ENCODE measurements around the gene CSGALNACT2. TPM values are rescaled to one million over a fixed set of nuclear protein-coding genes. Genes with fewer than 3 reads are reported as not detected.

Gene CSGALNACT2
- total RNA-seq, 1 experiment from 2014 or later: 6.7 TPM

- peak in 1 of 2 experiments; percentile 32 for DNase-seq (ENCODE audit: low read depth in 1 of 2, low spot score in 2 of 2)
- Histone ChIP-seq H3K9me3 (replicated peaks) (no peaks in the 10 kb centered on the region), H3K4me3 (no peak overlapping the region), H3K4me1 (replicated peaks) (no peaks in the 10 kb centered on the region), H3K27me3 (replicated peaks) (no peaks in the 10 kb centered on the region), H3K36me3 (no peaks in the 10 kb centered on the region), H3K27ac (no peak overlapping the region)
Observed at GRCh38 chr10:43204042-43204942, 66.0 kb downstream of the CSGALNACT2 start.

DNA sequence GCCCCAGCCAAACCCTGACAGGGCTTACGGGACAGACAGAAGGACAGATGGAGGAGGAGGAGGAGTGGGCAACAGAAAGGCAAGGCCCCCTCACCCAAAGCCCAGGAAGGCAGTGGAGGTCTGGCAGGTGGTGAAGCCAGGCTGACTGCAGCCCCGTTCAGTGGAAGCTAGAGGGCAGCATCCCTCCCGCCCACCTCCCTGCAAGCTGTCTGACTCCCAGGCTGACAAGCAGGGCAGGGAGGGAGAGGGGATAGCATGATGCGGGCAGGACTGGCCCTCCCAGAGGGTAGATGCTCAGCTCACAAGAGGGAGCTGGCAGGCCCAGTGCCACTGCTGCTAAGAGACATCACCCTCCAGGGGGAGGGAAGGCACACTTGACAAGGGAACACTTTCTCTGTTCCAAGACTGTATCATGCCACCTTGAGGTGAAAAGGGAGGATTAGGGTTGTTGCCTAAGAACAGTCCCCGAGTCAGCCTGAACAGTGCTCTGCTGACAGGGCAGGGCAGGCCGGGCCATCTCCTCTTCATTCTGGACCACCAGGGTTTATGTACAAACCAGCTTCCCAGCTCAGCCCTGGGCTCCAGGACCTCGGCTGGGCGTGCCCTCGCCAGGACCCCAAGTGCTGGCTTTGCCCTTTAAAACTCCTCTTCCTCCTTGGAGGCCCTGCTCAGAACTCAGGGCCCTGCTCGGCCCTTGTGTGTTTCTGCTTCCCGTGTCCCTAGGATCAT is 66.9 kb downstream of the CSGALNACT2 start:
- Histone ChIP-seq H3K4me1 (replicated peaks) (no peaks in the 10 kb centered on the region), H3K27me3 (replicated peaks) (no peaks in the 10 kb centered on the region), H3K4me3 (no peak overlapping the region), H3K36me3 (no peaks in the 10 kb centered on the region), H3K9me3 (replicated peaks) (no peaks in the 10 kb centered on the region), H3K27ac (no peak overlapping the region)
- DNase-seq (ENCODE audit: low read depth in 1 of 2, low spot score in 2 of 2): peak; percentile 42 to 59

GRCh38 chr10:43205681-43206390 is 67.6 kb downstream of the CSGALNACT2 start:
- no peak overlapping the region for H3K27ac ChIP-seq
- no peaks in the 10 kb centered on the region for H3K36me3 ChIP-seq
- H3K9me3 ChIP-seq (replicated peaks): no peaks in the 10 kb centered on the region
- peak in 1 of 2 experiments; percentile 35 for DNase-seq (ENCODE audit: low read depth in 1 of 2, low spot score in 2 of 2)
- H3K27me3 ChIP-seq (replicated peaks): no peaks in the 10 kb centered on the region
- no peak overlapping the region for H3K4me3 ChIP-seq
- no peaks in the 10 kb centered on the region for H3K4me1 ChIP-seq (replicated peaks)

- Histone ChIP-seq H3K9me3 (replicated peaks) (no peaks in the 10 kb centered on the region), H3K4me3 (no peak overlapping the region), H3K27me3 (replicated peaks) (no peaks in the 10 kb centered on the region), H3K4me1 (replicated peaks) (no peaks in the 10 kb centered on the region), H3K36me3 (no peaks in the 10 kb centered on the region), H3K27ac (no peak overlapping the region)
- peak in 1 of 2 experiments; percentile 36 for DNase-seq (ENCODE audit: low read depth in 1 of 2, low spot score in 2 of 2)
Observed at GRCh38 chr10:43206391-43207235, 68.4 kb downstream of the CSGALNACT2 start.

DNA sequence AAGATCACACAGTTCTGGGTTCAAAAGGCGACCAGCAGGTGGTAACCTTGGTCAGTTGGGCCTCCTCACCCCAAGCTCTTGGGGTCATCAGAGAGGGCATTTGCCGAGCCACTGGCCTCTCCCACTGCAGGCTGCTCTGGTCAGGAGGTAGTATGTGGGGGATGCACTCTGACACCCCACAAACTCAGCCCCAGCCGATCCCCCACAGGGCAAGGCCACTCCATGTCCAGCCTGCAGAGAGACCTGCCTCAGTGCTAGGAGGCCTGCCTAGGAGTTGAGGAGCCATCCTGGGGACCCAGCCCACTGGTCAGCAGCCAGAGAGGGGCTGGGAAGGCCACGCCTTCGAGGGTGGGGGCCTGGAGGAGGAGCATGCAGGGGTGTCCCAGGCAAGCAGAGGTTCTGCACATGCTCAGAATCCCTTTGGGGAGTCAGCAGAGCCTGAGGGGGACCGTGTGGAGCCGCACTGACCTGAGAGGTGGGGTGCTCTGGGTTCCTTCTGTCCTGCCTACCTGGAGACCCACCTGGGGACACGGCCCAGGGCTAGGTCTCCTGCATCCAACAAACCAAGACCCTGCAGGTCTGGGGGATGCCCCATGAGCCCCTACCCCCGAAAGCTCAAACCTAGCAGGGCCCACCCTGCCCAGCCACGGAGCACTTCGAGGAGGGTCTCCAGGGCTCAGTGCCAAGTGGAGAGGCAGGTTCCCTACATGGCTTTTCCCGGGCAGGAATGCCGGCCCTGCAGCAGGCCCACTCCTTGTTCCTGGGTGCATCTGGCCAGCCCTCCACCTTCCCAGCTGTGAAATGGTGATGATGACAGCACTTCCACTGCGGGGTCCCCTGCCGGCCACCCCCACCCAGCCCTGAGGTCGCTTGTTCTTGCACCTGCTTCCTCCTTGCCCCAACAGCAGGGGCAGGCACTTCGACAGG is 70.2 kb downstream of the CSGALNACT2 start:
- Histone ChIP-seq H3K4me3 (no peak overlapping the region), H3K27ac (no peak overlapping the region), H3K36me3 (no peaks in the 10 kb centered on the region), H3K9me3 (replicated peaks) (no peaks in the 10 kb centered on the region), H3K4me1 (replicated peaks) (no peaks in the 10 kb centered on the region), H3K27me3 (replicated peaks) (no peaks in the 10 kb centered on the region)
- peak in 1 of 2 experiments; percentile 38 for DNase-seq (ENCODE audit: low read depth in 1 of 2, low spot score in 2 of 2)

- no peak for DNase-seq (ENCODE audit: low read depth in 1 of 2, low spot score in 2 of 2)
- no peaks in the 10 kb centered on the region for H3K9me3 ChIP-seq (replicated peaks)
- no peaks in the 10 kb centered on the region for H3K36me3 ChIP-seq
- no peak overlapping the region for H3K27ac ChIP-seq
- no peaks in the 10 kb centered on the region for H3K27me3 ChIP-seq (replicated peaks)
- no peak overlapping the region for H3K4me3 ChIP-seq
- H3K4me1 ChIP-seq (replicated peaks): no peaks in the 10 kb centered on the region
Observed at GRCh38 chr10:43209074-43209455, 70.8 kb downstream of the CSGALNACT2 start.

- H3K27ac ChIP-seq: no peak overlapping the region
Observed at GRCh38 chr10:43209651-43210141, 71.5 kb downstream of the CSGALNACT2 start.

DNA sequence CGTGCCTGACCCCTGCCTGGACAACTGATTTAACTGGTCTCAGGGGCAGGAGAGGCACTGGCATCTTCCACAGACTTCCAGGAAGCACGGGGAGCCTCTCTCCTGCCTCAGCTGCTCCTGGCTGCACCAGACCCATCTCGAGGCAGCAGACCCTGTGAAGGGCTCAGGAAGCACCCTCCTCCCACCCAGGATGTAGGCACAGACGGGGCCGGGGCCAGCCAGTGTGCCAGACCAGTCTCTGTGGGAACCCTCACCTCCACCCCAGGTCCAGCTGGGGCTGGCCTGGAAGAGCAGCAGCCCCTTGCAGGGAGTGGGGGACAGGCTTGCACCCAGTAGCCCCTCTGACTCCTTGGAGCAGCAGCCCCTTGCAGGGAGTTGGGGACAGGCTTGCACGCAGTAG is 72.3 kb downstream of the CSGALNACT2 start:
- H3K27ac ChIP-seq: no peak overlapping the region
- H3K4me3 ChIP-seq: no peak overlapping the region
- no peaks in the 10 kb centered on the region for H3K9me3 ChIP-seq (replicated peaks)
- no peaks in the 10 kb centered on the region; the same call in 1 of the 2 replicates for H3K27me3 ChIP-seq (replicated peaks)
- H3K4me1 ChIP-seq (replicated peaks): no peaks in the 10 kb centered on the region
- no peaks in the 10 kb centered on the region for H3K36me3 ChIP-seq
- no peak for DNase-seq (ENCODE audit: low read depth in 1 of 2, low spot score in 2 of 2)

More at GRCh38 chr10:43209651-43210141, 71.5 kb downstream of the CSGALNACT2 start:
- Histone ChIP-seq H3K4me1 (replicated peaks) (no peaks in the 10 kb centered on the region), H3K4me3 (no peak overlapping the region), H3K27me3 (replicated peaks) (no peaks in the 10 kb centered on the region), H3K36me3 (no peaks in the 10 kb centered on the region), H3K9me3 (replicated peaks) (no peaks in the 10 kb centered on the region)
- no peak for DNase-seq (ENCODE audit: low read depth in 1 of 2, low spot score in 2 of 2)

DNA sequence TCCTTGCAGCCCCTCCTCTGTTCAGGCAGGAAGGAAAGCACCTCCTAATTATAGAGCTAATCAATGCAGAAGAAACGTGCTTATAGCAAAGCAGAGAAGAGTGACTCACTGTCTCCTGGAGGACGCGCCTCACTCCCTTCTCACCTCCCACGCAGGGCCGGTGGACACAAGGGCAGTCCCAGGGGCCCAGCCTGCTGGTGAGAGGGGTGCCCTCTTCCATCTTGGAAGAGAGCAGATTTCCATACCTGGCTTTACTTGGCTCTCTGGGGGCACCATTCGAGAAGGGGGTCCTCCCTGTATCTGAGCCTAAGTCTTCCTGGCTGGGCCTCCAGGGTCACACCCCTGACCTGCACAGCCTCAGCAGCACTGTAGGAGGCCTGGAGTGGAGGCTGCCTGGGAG is 72.8 kb downstream of the CSGALNACT2 start:
- H3K4me1 ChIP-seq (replicated peaks): no peaks in the 10 kb centered on the region
- DNase-seq (ENCODE audit: low read depth in 1 of 2, low spot score in 2 of 2): no peak
- no peaks in the 10 kb centered on the region; the same call in 1 of the 2 replicates for H3K27me3 ChIP-seq (replicated peaks)
- H3K9me3 ChIP-seq (replicated peaks): no peaks in the 10 kb centered on the region
- H3K27ac ChIP-seq: no peak overlapping the region
- no peaks in the 10 kb centered on the region for H3K36me3 ChIP-seq
- no peak overlapping the region for H3K4me3 ChIP-seq

GRCh38 chr10:43211431-43212042 is 73.3 kb downstream of the CSGALNACT2 start:
- Histone ChIP-seq H3K4me1 (replicated peaks) (no peaks in the 10 kb centered on the region), H3K4me3 (no peak overlapping the region)

DNA sequence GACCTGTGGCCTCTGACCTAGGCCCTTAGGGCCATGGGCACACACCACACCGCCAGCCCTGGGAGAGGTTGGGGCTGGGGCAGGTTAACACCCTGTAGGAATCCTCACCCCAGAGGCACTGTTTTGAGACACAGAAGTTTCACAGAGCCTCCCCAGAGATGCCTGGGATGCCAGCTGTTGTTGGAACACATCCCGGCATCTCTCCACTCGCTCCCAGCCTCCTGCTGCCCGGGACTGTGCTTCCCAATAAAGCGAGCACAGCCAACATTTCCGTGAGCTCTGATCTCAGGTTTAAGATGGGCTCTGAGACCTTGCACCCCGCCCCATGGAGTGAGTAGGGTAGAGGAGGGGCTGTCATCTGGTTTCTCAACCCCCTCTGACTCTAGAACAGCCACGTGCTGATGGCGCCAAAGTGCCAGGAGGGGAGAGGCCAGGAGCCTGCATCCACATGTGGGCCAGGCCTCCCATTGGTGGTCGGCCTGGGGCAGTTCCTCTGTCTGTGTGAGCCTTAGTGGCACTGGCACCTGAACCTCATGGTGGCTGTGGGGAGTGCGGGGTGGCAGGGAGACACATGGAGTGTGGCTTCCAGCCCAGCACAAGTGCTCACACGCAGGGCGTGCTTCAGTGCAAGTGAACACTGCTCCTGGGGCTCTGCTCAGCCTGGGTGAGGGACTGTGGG is 73.9 kb downstream of the CSGALNACT2 start:
- Histone ChIP-seq H3K9me3 (replicated peaks) (no peaks in the 10 kb centered on the region), H3K27ac (no peak overlapping the region), H3K27me3 (replicated peaks) (no peaks in the 10 kb centered on the region; the same call in 1 of the 2 replicates), H3K36me3 (no peaks in the 10 kb centered on the region), H3K4me3 (no peak overlapping the region), H3K4me1 (replicated peaks) (no peaks in the 10 kb centered on the region)
- DNase-seq (ENCODE audit: low read depth in 1 of 2, low spot score in 2 of 2): no peak

More at GRCh38 chr10:43211431-43212042, 73.3 kb downstream of the CSGALNACT2 start:
- H3K27ac ChIP-seq: no peak overlapping the region
- H3K36me3 ChIP-seq: no peaks in the 10 kb centered on the region
- no peak for DNase-seq (ENCODE audit: low read depth in 1 of 2, low spot score in 2 of 2)
- no peaks in the 10 kb centered on the region; the same call in 1 of the 2 replicates for H3K27me3 ChIP-seq (replicated peaks)
- H3K9me3 ChIP-seq (replicated peaks): no peaks in the 10 kb centered on the region
